ENCODE results near the gene GALNT9. TPM values are rescaled to one million over a fixed set of nuclear protein-coding genes. Genes with fewer than 3 reads are reported as not detected.
"Not testable (repeated sequence)": the region's sequence is repeated elsewhere in the genome, so short reads cannot be mapped to it uniquely, and the experiment has no call there.

The GALNT9 gene
- total and polyA plus RNA-seq, 7 donors, result 0.28 to 5.0 (median 2.8) TPM; not detected in 2

- DNase-seq, result no peak
- no peak overlapping the region for H3K27ac ChIP-seq
Observed at GRCh38 chr12:132305560-132305966, 23.8 kb downstream of the GALNT9 start.

GRCh38 chr12:132304866-132305265 lies 24.5 kb downstream of the GALNT9 start:
- DNase-seq; intact Hi-C loops (cut with DNase I); H3K4me1 ChIP-seq; H3K27ac ChIP-seq; H3K4me3 ChIP-seq; H3K36me3 ChIP-seq; H3K9me3 ChIP-seq: not testable (repeated sequence)
- peaks cover 0 to 23% (median 0%) of the 10 kb centered on the region in 3 donors for H3K27me3 ChIP-seq
- WGBS, 2 donors, result 33 to 63% methylated on average over 8 to 19 of the region's 28 CpGs

More at GRCh38 chr12:132305560-132305966, 23.8 kb downstream of the GALNT9 start:
- Histone ChIP-seq H3K4me1 (no peaks in the 10 kb centered on the region), H3K36me3 (no peaks in the 10 kb centered on the region), H3K9me3 (no peaks in the 10 kb centered on the region), H3K4me3 (no peak overlapping the region), H3K27me3 (peaks cover 0 to 21% (median 0%) of the 10 kb centered on the region in 3 donors)
- no peak for TF ChIP-seq CTCF (IDR thresholded peaks at IDR 0.05)
- no peak for TF ChIP-seq POLR2AphosphoS5 (IDR thresholded peaks at IDR 0.05)
- no peak for TF ChIP-seq POLR2A (IDR thresholded peaks at IDR 0.05)
- no peak for TF ChIP-seq EP300 (IDR thresholded peaks at IDR 0.05)
- intact Hi-C loops (cut with DNase I), result no loop called here
- 72 to 89% methylated on average over 14 of the region's 14 CpGs for WGBS, 2 donors

GRCh38 chr12:132303853-132304373 lies 25.5 kb downstream of the GALNT9 start:
- H3K4me1 ChIP-seq; H3K4me3 ChIP-seq; H3K36me3 ChIP-seq; intact Hi-C loops (cut with DNase I); DNase-seq; H3K27ac ChIP-seq; H3K9me3 ChIP-seq: not testable (repeated sequence)
- H3K27me3 ChIP-seq, result peaks cover 0 to 29% (median 0%) of the 10 kb centered on the region in 3 donors
- WGBS, 2 donors, result 67% methylated on average over 15 of the region's 30 CpGs; no CpG with 5 or more reads in 1 of the 2 donors

- Histone ChIP-seq H3K27me3 (peaks cover 0 to 40% (median 0%) of the 10 kb centered on the region in 3 donors), H3K4me3 (no peak overlapping the region), H3K9me3 (no peaks in the 10 kb centered on the region), H3K4me1 (no peaks in the 10 kb centered on the region), H3K36me3 (no peaks in the 10 kb centered on the region), H3K27ac (no peak overlapping the region)
- 75 to 87% methylated on average over 30 of the region's 30 CpGs for WGBS, 2 donors
- intact Hi-C loops (cut with DNase I), result no loop called here
- peak; percentile 52 for DNase-seq
- no peak for TF ChIP-seq CTCF (IDR thresholded peaks at IDR 0.05)
- TF ChIP-seq POLR2AphosphoS5 (IDR thresholded peaks at IDR 0.05), result no peak
Observed at GRCh38 chr12:132302466-132303358, 26.7 kb downstream of the GALNT9 start.

DNA sequence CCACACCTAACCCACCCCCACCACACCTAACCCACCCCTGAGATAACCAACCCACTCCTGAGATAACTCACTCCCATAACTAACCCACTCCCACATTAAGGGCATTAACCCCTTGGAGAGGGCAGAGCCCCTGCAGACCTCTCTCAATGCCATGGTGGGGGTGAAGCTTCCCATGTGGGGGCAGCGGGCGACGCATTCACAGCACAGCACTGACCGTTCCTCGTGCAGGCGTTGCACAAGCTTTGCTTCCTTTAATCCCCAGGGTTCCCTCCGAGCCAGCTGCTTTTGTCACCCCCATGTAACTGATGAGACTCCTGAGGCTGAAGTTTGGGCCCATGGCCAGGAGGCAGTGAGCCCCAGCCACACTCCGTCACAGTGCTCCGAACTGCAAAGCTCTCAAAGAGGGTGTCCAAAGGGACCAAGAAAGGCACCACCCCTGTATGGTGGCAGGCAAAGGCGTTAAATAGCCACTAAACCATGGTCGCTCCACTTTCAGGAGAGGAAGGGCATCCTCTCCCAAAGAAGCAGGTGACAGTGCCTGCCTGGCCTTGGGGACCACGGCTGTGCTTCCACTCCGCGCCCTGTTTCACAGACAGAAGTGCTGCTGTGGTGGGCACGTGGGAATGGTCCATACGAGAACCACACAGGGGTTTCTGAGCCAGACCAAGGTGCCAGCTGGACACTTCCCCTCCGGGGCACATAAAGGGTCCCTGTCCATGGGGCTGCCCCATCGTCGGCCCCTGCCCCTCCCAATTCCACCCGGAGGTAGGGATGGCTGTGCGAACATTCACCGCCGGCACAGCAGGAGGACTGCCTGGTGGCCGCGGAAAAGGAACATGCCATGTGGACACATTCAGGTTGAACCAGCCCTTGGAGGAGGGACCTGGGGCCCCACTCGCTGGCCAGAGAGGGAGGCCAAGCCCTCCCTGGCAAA lies 28.3 kb downstream of the GALNT9 start:
- Histone ChIP-seq H3K27ac (no peak overlapping the region), H3K36me3 (no peaks in the 10 kb centered on the region), H3K9me3 (no peaks in the 10 kb centered on the region), H3K27me3 (peaks cover 0 to 35% (median 0%) of the 10 kb centered on the region in 3 donors), H3K4me3 (no peak overlapping the region), H3K4me1 (no peaks in the 10 kb centered on the region)
- no peak for TF ChIP-seq CTCF (IDR thresholded peaks at IDR 0.05)
- no peak for TF ChIP-seq POLR2A (IDR thresholded peaks at IDR 0.05)
- no peak for TF ChIP-seq POLR2AphosphoS5 (IDR thresholded peaks at IDR 0.05)
- no peak for TF ChIP-seq EP300 (IDR thresholded peaks at IDR 0.05)
- DNase-seq, result no peak
- 73 to 79% methylated on average over 26 of the region's 26 CpGs for WGBS, 2 donors
- intact Hi-C loops (cut with DNase I), result no loop called here

Measured in sigmoid colon (tissue), 7 donors.